Heart right ventricle (tissue), 16 donors: Measurements from ENCODE around the gene GAREM1. TPM values are rescaled to one million over a fixed set of nuclear protein-coding genes. Genes with fewer than 3 reads are reported as not detected.

Source experiments
- ATAC-seq, 8 donors: fragments of 200-7000 bp; cut with Tn5 transposase; one replicate each; pipeline ENCODE4 v1.9.1; 2020; ENCODE audit warnings: mild to moderate bottlenecking in 8 of 8, moderate library complexity in 8 of 8, moderate number of reproducible peaks in 1 of 8
- DNase-seq, 2 donors: peaks; one replicate each; pipeline ENCODE4 v3.0.0-alpha.2; 2020
- H3K27ac ChIP-seq, 10 donors: fragments of 200-600 bp; sonication (generic) in 2 of 10; one replicate each; pipeline versions ENCODE4 v1.5.0 to v1.8.0; 2020 to 2022; ENCODE audit warnings: mild to moderate bottlenecking in 3 of 10
- H3K27me3 ChIP-seq, 7 donors: fragments of 200-600 bp; one replicate each; pipeline ENCODE4 v1.8.0; 2021 to 2022; ENCODE audit warnings: mild to moderate bottlenecking in 2 of 7
- H3K36me3 ChIP-seq, 9 donors: fragments of 200-600 bp; sonication (generic) in 1 of 9; one replicate each; pipeline versions ENCODE4 v1.5.0 to v1.8.0; 2020 to 2022; ENCODE audit warnings: mild to moderate bottlenecking in 2 of 9
- H3K4me1 ChIP-seq, 9 donors: fragments of 200-600 bp; sonication (generic) in 1 of 9; one replicate each; pipeline versions ENCODE4 v1.5.0 to v1.8.0; 2020 to 2022; ENCODE audit warnings: mild to moderate bottlenecking in 4 of 9
- H3K4me3 ChIP-seq, 10 donors: fragments of 200-600 bp; sonication (generic) in 2 of 10; one replicate each; pipeline versions ENCODE4 v1.5.0 to v1.8.0; 2020 to 2022; ENCODE audit warnings: mild to moderate bottlenecking in 7 of 10, moderate library complexity in 2 of 10
- H3K9me3 ChIP-seq, 11 donors: fragments of 200-600 bp in 10 of 11; sonication (generic) in 2 of 11; one replicate each; pipeline versions ENCODE4 v1.5.0 to v1.8.0; 2013 to 2022; ENCODE audit warnings: mild to moderate bottlenecking in 2 of 11, control low read depth in 1 of 11, moderate library complexity in 1 of 11
- CTCF ChIP-seq, 9 donors: fragments of 200-600 bp; sonication (generic) in 2 of 9; IDR thresholded peaks; one replicate each; pipeline versions ENCODE4 v1.5.0 to v1.8.0; 2021 to 2022; ENCODE audit warnings: antibody characterized with exemption in 9 of 9, mild to moderate bottlenecking in 5 of 9, moderate library complexity in 1 of 9
- whole genome bisulfite sequencing, 2 donors: extraction: QIAGEN DNeasy Blood & Tissue Kit; methylation state at CpG; one replicate each; pipeline ENCODE4 v1.1.7; 2013; ENCODE audit warnings: inconsistent platforms in 1 of 2; 5-methylcytosine and 5-hydroxymethylcytosine counted together
- intact Hi-C, 10 donors: fragments of 100-400 bp; cut with DNase I; formaldehyde crosslinking; loops; one replicate each; pipeline versions ENCODE4 v1.11.1 to v1.14.2; 2022
- polyA plus RNA-seq, 2 donors: library from polyadenylated mRNA; stranded (reverse); fragments of 200-250 nt; gene quantifications; one replicate each; pipeline ENCODE4 v1.2.3, GENCODE V29; 2013
- total RNA-seq, 10 donors: library from RNA; stranded (reverse); fragmentation: NEBNext Ultra II Directional in 3 of 10; extraction: Animal tissue kit (Norgen Biotek cat#: 25700) in 3 of 10; gene quantifications; one replicate each; pipeline versions ENCODE4 v1.2.1 to v1.2.4, GENCODE V29; 2021 to 2023
- donor health status: Arrhythmogenic right ventricular cardiomyopathy.
- donor health status: ischemic (EF 13 %, LVEDD 7.1; RV severe dilation, severe dysfunction).
- donor health status: healthy with polysubstance abuse.
- donor health status: DM: no; HTN: yes; CAD: no.
- donor health status: DM: no; HTN: no; CAD: no.
- donor health status: ischemic (EF 25% LVEDD 6.9; RV normal size, moderate dysfunction).
- donor health status: ischemic (EF 25% LVEDD 5.7; RV mildly dilated, moderate dysfunction).
- donor health status: healthy.
- donor health status: DM: yes; HTN: yes; CAD: no.
- donor health status: Ischemic cardiomyopathy.
- donor health status: ischemic (EF 35%, LVEDD 5.7; RV mildly dilated, moderate dysfunction).
- donor health status: nonischemic (EF 11% LVEDD 7.7; RV severe dilation, severe dysfunction).
- donor health status: DM: yes; HTN: yes; CAD: no.
- donor health status: PGD.
- donor health status: ischemic (EF 29% LVEDD 5.4; RV normal size, mild dysfunction).
- donor health status: nonischemic (EF 23%, LVEDD 6.1; RV moderate dilation, normal function).

GAREM1 gene
- total and polyA plus RNA-seq, 12 donors, result 2.4 to 26.1 (median 13.4) TPM

GRCh38 chr18:32389191-32389590 lies 81.5 kb downstream of the GAREM1 start:
- Histone ChIP-seq H3K4me1 (peaks cover 0 to 27% (median 17%) of the 10 kb centered on the region in 9 donors), H3K36me3 (no peaks in the 10 kb centered on the region), H3K9me3 (no peaks in the 10 kb centered on the region), H3K27ac (no peak overlapping the region), H3K27me3 (no peaks in the 10 kb centered on the region), H3K4me3 (no peak overlapping the region)
- 76 to 84% methylated on average over 1 of the region's 1 CpG for WGBS, 2 donors
- no peak for TF ChIP-seq CTCF (IDR thresholded peaks at IDR 0.05)
- DNase-seq (no peak), ATAC-seq (no peak)
- intact Hi-C loops, result loop anchor here in 2 of 10 donors (10.0 kb wide), 1 partner anchor 76 kb away; no protein-coding TSS in a partner anchor

GRCh38 chr18:32386471-32386870 lies 84.2 kb downstream of the GAREM1 start:
- H3K27ac ChIP-seq, result no peak overlapping the region
- 44 to 54% methylated on average over 5 of the region's 5 CpGs for WGBS, 2 donors

GRCh38 chr18:32383050-32383819 lies 87.4 kb downstream of the GAREM1 start:
- no peaks in the 10 kb centered on the region for H3K9me3 ChIP-seq
- peaks cover 0 to 45% (median 37%) of the 10 kb centered on the region in 9 donors for H3K4me1 ChIP-seq
- peak; percentile 44 to 75 (median 68) for ATAC-seq
- no peaks in the 10 kb centered on the region for H3K36me3 ChIP-seq
- TF ChIP-seq CTCF (IDR thresholded peaks at IDR 0.05), result no peak
- 39 to 41% methylated on average over 4 of the region's 4 CpGs for WGBS, 2 donors
- intact Hi-C loops, result loop anchor here in 4 of 10 donors (5.0 to 10.0 kb wide), 3 partner anchors 39 to 84 kb away; no protein-coding TSS in a partner anchor
- DNase-seq, result no peak
- H3K27me3 ChIP-seq, result no peaks in the 10 kb centered on the region
- H3K4me3 ChIP-seq, result no peak overlapping the region
- H3K27ac ChIP-seq, result peak overlapping the region in 6 of 10 donors; percentile 2 to 40 (median 16)

More at GRCh38 chr18:32386471-32386870, 84.2 kb downstream of the GAREM1 start:
- intact Hi-C loops, result loop anchor here in 2 of 10 donors (10.0 kb wide), 1 partner anchor 78 kb away; no protein-coding TSS in a partner anchor
- ATAC-seq, result no peak
- DNase-seq, result no peak
- H3K4me3 ChIP-seq, result no peak overlapping the region
- no peaks in the 10 kb centered on the region for H3K9me3 ChIP-seq
- no peaks in the 10 kb centered on the region for H3K27me3 ChIP-seq
- H3K36me3 ChIP-seq, result no peaks in the 10 kb centered on the region
- no peak for TF ChIP-seq CTCF (IDR thresholded peaks at IDR 0.05)
- H3K4me1 ChIP-seq, result peaks cover 0 to 38% (median 29%) of the 10 kb centered on the region in 9 donors

GRCh38 chr18:32381761-32382160 lies 88.9 kb downstream of the GAREM1 start:
- Histone ChIP-seq H3K27me3 (no peaks in the 10 kb centered on the region), H3K9me3 (no peaks in the 10 kb centered on the region), H3K4me1 (peaks cover 0 to 47% (median 37%) of the 10 kb centered on the region in 9 donors), H3K36me3 (no peaks in the 10 kb centered on the region), H3K4me3 (no peak overlapping the region), H3K27ac (no peak overlapping the region)
- 86% methylated on average over 2 of the region's 2 CpGs for WGBS, 2 donors
- no peak for DNase-seq
- no peak for TF ChIP-seq CTCF (IDR thresholded peaks at IDR 0.05)
- ATAC-seq, result no peak
- intact Hi-C loops, result loop anchor here in 4 of 10 donors (5.0 to 10.0 kb wide), 3 partner anchors 41 to 86 kb away; no protein-coding TSS in a partner anchor
